Measurements from ENCODE around the gene ACP7. TPM values are rescaled to one million over a fixed set of nuclear protein-coding genes. Genes with fewer than 3 reads are reported as not detected.

ACP7 gene
- total and polyA plus RNA-seq, 2 experiments from 2014 or later: 0.27 to 0.45 TPM

DNA sequence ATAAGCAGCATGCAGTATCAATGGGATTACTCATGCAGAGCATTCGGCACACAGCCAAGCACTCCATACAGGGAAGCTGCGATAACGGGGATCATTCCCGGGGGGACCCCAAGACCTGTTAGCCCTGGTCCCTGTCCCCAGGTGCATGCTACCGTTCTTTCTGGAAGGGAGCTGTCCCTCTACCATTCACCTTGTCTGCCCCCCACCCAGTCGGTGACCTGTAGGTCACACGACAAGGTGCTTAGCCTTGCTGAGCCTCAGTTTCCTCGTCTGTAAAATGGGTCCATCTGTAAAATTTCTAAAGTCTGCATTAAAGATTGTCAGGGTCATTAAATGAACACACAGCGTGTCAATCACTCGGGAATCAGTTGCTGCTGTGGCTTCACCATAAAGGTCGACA is 6.8 kb upstream of the ACP7 start (continued):
- TF ChIP-seq, protein P1, sequence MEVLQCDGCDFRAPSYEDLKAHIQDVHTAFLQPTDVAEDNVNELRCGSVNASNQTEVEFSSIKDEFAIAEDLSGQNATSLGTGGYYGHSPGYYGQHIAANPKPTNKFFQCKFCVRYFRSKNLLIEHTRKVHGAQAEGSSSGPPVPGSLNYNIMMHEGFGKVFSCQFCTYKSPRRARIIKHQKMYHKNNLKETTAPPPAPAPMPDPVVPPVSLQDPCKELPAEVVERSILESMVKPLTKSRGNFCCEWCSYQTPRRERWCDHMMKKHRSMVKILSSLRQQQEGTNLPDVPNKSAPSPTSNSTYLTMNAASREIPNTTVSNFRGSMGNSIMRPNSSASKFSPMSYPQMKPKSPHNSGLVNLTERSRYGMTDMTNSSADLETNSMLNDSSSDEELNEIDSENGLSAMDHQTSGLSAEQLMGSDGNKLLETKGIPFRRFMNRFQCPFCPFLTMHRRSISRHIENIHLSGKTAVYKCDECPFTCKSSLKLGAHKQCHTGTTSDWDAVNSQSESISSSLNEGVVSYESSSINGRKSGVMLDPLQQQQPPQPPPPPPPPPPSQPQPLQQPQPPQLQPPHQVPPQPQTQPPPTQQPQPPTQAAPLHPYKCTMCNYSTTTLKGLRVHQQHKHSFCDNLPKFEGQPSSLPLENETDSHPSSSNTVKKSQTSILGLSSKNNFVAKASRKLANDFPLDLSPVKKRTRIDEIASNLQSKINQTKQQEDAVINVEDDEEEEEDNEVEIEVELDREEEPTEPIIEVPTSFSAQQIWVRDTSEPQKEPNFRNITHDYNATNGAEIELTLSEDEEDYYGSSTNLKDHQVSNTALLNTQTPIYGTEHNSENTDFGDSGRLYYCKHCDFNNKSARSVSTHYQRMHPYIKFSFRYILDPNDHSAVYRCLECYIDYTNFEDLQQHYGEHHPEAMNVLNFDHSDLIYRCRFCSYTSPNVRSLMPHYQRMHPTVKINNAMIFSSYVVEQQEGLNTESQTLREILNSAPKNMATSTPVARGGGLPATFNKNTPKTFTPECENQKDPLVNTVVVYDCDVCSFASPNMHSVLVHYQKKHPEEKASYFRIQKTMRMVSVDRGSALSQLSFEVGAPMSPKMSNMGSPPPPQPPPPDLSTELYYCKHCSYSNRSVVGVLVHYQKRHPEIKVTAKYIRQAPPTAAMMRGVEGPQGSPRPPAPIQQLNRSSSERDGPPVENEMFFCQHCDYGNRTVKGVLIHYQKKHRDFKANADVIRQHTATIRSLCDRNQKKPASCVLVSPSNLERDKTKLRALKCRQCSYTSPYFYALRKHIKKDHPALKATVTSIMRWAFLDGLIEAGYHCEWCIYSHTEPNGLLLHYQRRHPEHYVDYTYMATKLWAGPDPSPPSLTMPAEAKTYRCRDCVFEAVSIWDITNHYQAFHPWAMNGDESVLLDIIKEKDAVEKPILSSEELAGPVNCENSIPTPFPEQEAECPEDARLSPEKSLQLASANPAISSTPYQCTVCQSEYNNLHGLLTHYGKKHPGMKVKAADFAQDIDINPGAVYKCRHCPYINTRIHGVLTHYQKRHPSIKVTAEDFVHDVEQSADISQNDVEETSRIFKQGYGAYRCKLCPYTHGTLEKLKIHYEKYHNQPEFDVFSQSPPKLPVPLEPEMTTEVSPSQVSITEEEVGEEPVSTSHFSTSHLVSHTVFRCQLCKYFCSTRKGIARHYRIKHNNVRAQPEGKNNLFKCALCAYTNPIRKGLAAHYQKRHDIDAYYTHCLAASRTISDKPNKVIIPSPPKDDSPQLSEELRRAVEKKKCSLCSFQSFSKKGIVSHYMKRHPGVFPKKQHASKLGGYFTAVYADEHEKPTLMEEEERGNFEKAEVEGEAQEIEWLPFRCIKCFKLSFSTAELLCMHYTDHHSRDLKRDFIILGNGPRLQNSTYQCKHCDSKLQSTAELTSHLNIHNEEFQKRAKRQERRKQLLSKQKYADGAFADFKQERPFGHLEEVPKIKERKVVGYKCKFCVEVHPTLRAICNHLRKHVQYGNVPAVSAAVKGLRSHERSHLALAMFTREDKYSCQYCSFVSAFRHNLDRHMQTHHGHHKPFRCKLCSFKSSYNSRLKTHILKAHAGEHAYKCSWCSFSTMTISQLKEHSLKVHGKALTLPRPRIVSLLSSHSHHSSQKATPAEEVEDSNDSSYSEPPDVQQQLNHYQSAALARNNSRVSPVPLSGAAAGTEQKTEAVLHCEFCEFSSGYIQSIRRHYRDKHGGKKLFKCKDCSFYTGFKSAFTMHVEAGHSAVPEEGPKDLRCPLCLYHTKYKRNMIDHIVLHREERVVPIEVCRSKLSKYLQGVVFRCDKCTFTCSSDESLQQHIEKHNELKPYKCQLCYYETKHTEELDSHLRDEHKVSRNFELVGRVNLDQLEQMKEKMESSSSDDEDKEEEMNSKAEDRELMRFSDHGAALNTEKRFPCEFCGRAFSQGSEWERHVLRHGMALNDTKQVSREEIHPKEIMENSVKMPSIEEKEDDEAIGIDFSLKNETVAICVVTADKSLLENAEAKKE (CRISPR knock-in tag; IDR thresholded peaks at IDR 0.05): no peak
- TF ChIP-seq EZH2phosphoT487 (IDR thresholded peaks at IDR 0.05; ENCODE audit: unreplicated experiment) (no peak), CREB1 (CRISPR knock-in tag; IDR thresholded peaks at IDR 0.05; ENCODE audit: low read depth) (no peak)

DNA sequence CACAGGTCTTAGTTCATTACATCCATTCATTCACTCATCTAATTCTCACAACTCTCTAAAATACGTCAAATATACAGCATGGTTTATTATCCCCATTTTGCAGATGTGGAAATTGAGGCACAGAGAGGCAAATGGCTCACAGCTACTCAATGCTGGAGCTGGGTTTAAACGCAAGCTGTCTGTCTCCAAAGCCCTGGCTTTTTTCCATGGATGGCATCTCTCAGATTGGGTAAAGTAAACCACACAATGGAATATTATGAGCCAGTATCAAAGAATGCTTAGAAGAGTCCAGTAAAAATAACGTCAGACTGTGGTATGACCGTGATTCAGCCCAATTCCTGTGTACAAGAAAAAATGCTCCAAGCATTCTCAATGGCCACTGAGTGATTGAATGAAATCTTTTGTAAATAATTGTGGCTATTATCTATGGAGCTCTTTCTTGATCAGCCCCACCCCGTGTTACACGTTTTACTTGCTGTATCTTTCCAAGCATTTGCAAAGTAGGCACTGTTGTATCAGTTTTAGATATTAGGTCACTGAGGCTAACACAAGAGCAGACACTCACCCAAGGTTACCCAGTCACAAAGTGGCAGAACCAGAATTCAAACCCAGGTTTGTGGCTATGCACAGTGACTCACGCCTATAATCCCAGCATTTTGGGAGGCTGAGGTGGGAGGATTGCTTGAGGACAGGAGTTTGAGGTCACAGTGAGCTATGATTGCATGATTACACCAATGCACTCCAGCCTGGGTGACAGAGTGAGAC is 5.5 kb upstream of the ACP7 start:
- no peak overlapping the region for H3K27ac ChIP-seq (ENCODE audit: low read depth)
- TF ChIP-seq JUNB (IDR thresholded peaks at IDR 0.05; ENCODE audit: unreplicated experiment) (no peak), POLR2AphosphoS5 (IDR thresholded peaks at IDR 0.05; ENCODE audit: low read depth) (no peak), CREB1 (CRISPR knock-in tag; IDR thresholded peaks at IDR 0.05; ENCODE audit: low read depth) (no peak), ZNF114 (CRISPR knock-in tag; IDR thresholded peaks at IDR 0.05) (no peak)
- TF ChIP-seq, protein P1 (CRISPR knock-in tag; IDR thresholded peaks at IDR 0.05): no peak

More for the DNA sequence above, 5.5 kb upstream of the ACP7 start:
- H4K20me1 ChIP-seq (replicated peaks; ENCODE audit: insufficient read depth): no peaks in the 10 kb centered on the region
- Mint-ChIP-seq H3K9me3 (no peaks in the 10 kb centered on the region), H3K4me3 (no peak overlapping the region), H3K36me3 (ENCODE audit: low read depth) (no peaks in the 10 kb centered on the region), H3K27ac (no peak overlapping the region), H3K4me1 (peaks cover 12% of the 10 kb centered on the region; the same call in 2 of the 3 replicates), H3K27me3 (ENCODE audit: insufficient read depth, low read depth, poor library complexity) (peaks cover 19% of the 10 kb centered on the region)
- H3K36me3 ChIP-seq (ENCODE audit: insufficient read depth): no peaks in the 10 kb centered on the region
- ATAC-seq (no peak), DNase-seq (ENCODE audit: low spot score) (no peak)
- H3K4me1 ChIP-seq (ENCODE audit: insufficient read depth): peaks cover 7% of the 10 kb centered on the region; the same call in 1 of the 2 replicates
- H3K9me2 ChIP-seq (ENCODE audit: insufficient read depth): no peaks in the 10 kb centered on the region
- H2AFZ ChIP-seq: no peak overlapping the region
- no peaks in the 10 kb centered on the region for H3F3A ChIP-seq (replicated peaks; ENCODE audit: low read depth)
- H3K4me3 ChIP-seq: no peak overlapping the region
- H3K27me3 ChIP-seq (ENCODE audit: insufficient read depth): peaks cover 16% of the 10 kb centered on the region
- H3K79me2 ChIP-seq (replicated peaks; ENCODE audit: insufficient read depth): no peaks in the 10 kb centered on the region
- no peak overlapping the region for H3K4me2 ChIP-seq
